ENCODE data around the gene MYO1D. TPM values are rescaled to one million over a fixed set of nuclear protein-coding genes. Genes with fewer than 3 reads are reported as not detected.

Gene MYO1D
- total and polyA plus RNA-seq, 2 donors (not counting 3 experiments of a cell fraction or from before 2014, with no cell fraction given) = 37.8 to 85.5 TPM

GRCh38 chr17:32774695-32775084 lies 102.2 kb downstream of the MYO1D start:
- no peaks in the 10 kb centered on the region for H3K36me3 ChIP-seq (ENCODE audit: control insufficient read depth in 2 of 2, extremely low read depth in 1 of 2, insufficient read depth in 2 of 2, low read length in 2 of 2)
- no peak for TF ChIP-seq CTCF (IDR thresholded peaks at IDR 0.05; ENCODE audit: extremely low read depth in 1 of 2, insufficient read depth in 1 of 2, low read depth in 1 of 2, low read length in 2 of 2)
- no peak for TF ChIP-seq JUN (IDR thresholded peaks at IDR 0.05; ENCODE audit: borderline replicate concordance, insufficient read depth, insufficient read length, low read depth)
- H3K9ac ChIP-seq (replicated peaks; ENCODE audit: extremely low read depth, insufficient read depth, low read length) = no peak overlapping the region
- H3K4me3 ChIP-seq (replicated peaks in 1 of 3; ENCODE audit: insufficient read depth in 1 of 3, low read depth in 1 of 3, low read length in 3 of 3) = no peak overlapping the region
- DNase-seq (ENCODE audit: low read depth, low spot score) (no peak), FAIRE-seq (no peak)
- H3K4me1 ChIP-seq (ENCODE audit: control insufficient read depth, extremely low read depth, insufficient read depth, low read length) = peaks cover 24% of the 10 kb centered on the region
- no peaks in the 10 kb centered on the region for H3K9me3 ChIP-seq (replicated peaks; ENCODE audit: control insufficient read depth, insufficient read depth, low read length)
- H3K27me3 ChIP-seq (ENCODE audit: control insufficient read depth in 2 of 2, insufficient read depth in 2 of 2, low read length in 2 of 2) = no peaks in the 10 kb centered on the region
- intact Hi-C loops (cut with micrococcal nuclease) (no loop called here), dilution Hi-C loops (cut with MboI; ENCODE audit: extremely low pct_ligation_motif_present, low sequenced_read_pairs) (no loop called here)
- BruUV-seq (replicated peaks) = no TSS peak
- H3K4me2 ChIP-seq (ENCODE audit: insufficient read depth, low read length) = no peak overlapping the region
- H3K27ac ChIP-seq (ENCODE audit: insufficient read depth, low read depth, low read length) = no peak overlapping the region
- H3K9me1 ChIP-seq (replicated peaks; ENCODE audit: control insufficient read depth, extremely low read depth, insufficient read depth, low read length) = no peaks in the 10 kb centered on the region
- no peak overlapping the region for H2AFZ ChIP-seq (ENCODE audit: low read depth, low read length)
- ChIA-PET CTCF (interaction anchor here (1.0 to 2.5 kb wide), 3 partner anchors 9 to 162 kb away, joined by 3 to 11 read pairs (median 3); no protein-coding TSS in a partner anchor), POLR2A (no interaction called here)
- no peaks in the 10 kb centered on the region for H4K20me1 ChIP-seq (replicated peaks; ENCODE audit: control insufficient read depth, extremely low read depth, insufficient read depth, low read length)
- H3K79me2 ChIP-seq (ENCODE audit: control insufficient read depth, insufficient read depth, low read length) = no peaks in the 10 kb centered on the region

GRCh38 chr17:32773856-32774694 lies 102.8 kb downstream of the MYO1D start:
- no TSS peak for BruUV-seq (replicated peaks)
- H3K79me2 ChIP-seq (ENCODE audit: control insufficient read depth, insufficient read depth, low read length) = no peaks in the 10 kb centered on the region
- H3K9me3 ChIP-seq (replicated peaks; ENCODE audit: control insufficient read depth, insufficient read depth, low read length) = no peaks in the 10 kb centered on the region
- H3K9ac ChIP-seq (replicated peaks; ENCODE audit: extremely low read depth, insufficient read depth, low read length) = no peak overlapping the region
- no peak for FAIRE-seq
- no peak overlapping the region for H3K4me2 ChIP-seq (ENCODE audit: insufficient read depth, low read length)
- H3K36me3 ChIP-seq (ENCODE audit: control insufficient read depth in 2 of 2, extremely low read depth in 1 of 2, insufficient read depth in 2 of 2, low read length in 2 of 2) = no peaks in the 10 kb centered on the region
- DNase-seq (ENCODE audit: low read depth, low spot score) = no peak
- ChIA-PET CTCF (interaction anchor here (1.0 to 2.5 kb wide), 3 partner anchors 9 to 163 kb away, joined by 3 to 11 read pairs (median 3); no protein-coding TSS in a partner anchor), POLR2A (no interaction called here)
- dilution Hi-C loops (cut with MboI; ENCODE audit: extremely low pct_ligation_motif_present, low sequenced_read_pairs) (no loop called here), intact Hi-C loops (cut with micrococcal nuclease) (no loop called here)
- H2AFZ ChIP-seq (ENCODE audit: low read depth, low read length) = no peak overlapping the region
- no peak for TF ChIP-seq JUN (IDR thresholded peaks at IDR 0.05; ENCODE audit: borderline replicate concordance, insufficient read depth, insufficient read length, low read depth)
- no peak for TF ChIP-seq MAX (IDR thresholded peaks at IDR 0.05; ENCODE audit: insufficient read depth, insufficient read length)
- no peak for TF ChIP-seq FOS (IDR thresholded peaks at IDR 0.05; ENCODE audit: borderline replicate concordance, insufficient read depth, low read length)
- H3K4me3 ChIP-seq (replicated peaks in 1 of 3; ENCODE audit: insufficient read depth in 1 of 3, low read depth in 1 of 3, low read length in 3 of 3) = no peak overlapping the region
- H3K4me1 ChIP-seq (ENCODE audit: control insufficient read depth, extremely low read depth, insufficient read depth, low read length) = peaks cover 24% of the 10 kb centered on the region
- no peaks in the 10 kb centered on the region for H3K27me3 ChIP-seq (ENCODE audit: control insufficient read depth in 2 of 2, insufficient read depth in 2 of 2, low read length in 2 of 2)
- H3K27ac ChIP-seq (ENCODE audit: insufficient read depth, low read depth, low read length) = no peak overlapping the region
- H3K9me1 ChIP-seq (replicated peaks; ENCODE audit: control insufficient read depth, extremely low read depth, insufficient read depth, low read length) = no peaks in the 10 kb centered on the region
- H4K20me1 ChIP-seq (replicated peaks; ENCODE audit: control insufficient read depth, extremely low read depth, insufficient read depth, low read length) = no peaks in the 10 kb centered on the region
